Fibroblast of gingiva (primary cell): ENCODE results near the gene C1QL3.

Experiments used
- DNase-seq: peaks from one replicate; pipeline ENCODE4 v3.0.0-alpha.2; 2011; ENCODE audit warnings: low read depth

Gene C1QL3

DNA sequence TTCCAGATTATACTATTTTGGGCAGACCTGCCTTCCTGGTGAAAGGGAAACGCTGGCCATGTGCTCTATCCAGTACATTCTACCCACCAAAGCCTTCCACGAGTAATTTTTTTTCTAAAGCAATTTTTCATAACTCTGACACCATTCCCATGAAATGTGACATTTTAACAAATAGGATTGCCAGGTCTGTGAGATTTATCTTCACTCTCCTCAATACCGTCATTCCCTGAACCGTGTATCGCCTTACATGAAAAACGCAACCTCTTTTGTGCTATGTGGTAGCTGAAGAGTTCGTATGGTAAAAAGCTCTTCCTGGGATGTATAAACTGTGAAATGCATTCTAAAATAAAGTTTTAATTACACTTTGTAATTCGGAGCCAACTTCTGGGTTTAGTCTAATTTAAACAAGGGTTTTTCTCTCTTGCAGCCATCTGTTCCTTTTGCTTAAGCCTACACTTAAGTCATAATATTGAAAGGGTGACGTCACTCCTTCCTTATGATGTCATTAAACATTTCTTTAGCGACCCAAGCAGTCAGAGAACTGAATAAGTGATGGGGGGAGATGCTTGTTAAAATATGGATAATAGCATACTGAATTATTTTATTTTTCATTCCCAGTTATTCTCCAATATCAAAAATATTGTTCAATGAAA, 27.7 kb downstream of the C1QL3 start:
- DNase-seq, result no peak

DNA sequence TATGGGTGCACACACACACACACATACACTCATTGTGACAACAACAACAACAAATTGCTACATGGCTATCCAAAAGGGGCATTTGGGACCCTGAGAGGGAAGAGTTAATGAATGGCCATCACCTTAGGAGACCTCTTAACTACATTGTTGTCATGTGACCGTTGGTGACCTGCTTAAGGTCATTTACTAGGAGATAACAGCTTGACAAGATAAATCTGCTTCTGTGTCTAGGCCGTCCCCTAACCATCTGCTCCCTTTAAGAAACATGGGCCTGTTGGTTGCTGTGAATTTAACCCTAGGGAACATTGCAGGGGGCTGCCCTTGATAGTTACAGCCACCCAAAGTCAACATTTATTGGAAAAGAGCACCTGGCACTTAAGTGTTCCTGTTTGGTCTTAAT, 29.7 kb downstream of the C1QL3 start:
- no peak for DNase-seq

DNA sequence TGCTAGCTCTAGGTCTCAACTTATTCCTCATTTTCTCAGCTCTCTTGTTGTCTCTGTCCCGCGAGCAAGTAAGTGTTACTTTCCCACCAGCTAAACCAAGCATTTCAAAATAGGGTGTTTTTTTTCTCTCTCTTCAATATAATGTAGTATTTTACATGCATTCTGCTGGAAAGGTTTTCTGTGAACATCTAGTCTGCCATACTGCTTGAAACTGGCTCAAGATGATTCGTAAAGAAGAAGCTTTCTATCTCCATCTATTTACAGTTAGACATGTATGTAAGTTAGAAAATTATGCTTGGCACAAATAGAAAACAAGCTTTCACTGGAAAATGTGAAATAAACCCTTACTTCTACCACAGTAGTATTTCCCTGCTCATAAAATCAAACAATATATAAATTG, 31.2 kb downstream of the C1QL3 start:
- DNase-seq, result no peak

DNA sequence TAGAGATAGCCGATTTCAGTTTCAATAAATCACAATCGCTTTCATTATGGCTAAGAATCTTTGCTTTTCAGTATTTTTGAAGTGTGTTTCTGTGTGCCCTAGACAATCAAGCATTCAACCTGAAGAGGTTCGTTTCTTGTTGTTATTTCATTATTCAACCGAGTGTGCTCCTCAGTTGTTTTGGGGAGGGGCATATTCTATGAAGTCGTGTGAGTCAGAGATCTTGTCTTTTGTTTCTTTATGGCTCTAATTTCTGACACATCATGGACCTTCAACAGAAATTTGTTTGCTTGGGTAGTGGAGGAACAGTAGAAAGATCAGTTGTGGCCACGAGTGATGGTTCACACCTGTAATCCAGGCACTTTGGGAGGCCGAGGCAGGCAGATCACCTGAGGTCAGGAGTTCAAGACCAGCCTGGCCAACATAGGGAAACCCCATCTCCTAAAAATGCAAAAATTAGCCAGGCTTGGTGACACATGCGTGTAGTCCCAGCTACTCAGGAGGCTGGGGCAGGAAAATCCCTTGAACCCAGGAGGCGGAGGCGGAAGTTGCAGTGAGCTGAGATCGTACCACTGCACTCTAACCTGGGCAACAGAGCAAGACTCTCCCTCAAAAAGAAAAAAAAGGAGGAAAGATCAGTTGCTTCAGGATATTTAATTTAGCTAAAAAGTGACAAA, 38.3 kb downstream of the C1QL3 start:
- no peak for DNase-seq

DNA sequence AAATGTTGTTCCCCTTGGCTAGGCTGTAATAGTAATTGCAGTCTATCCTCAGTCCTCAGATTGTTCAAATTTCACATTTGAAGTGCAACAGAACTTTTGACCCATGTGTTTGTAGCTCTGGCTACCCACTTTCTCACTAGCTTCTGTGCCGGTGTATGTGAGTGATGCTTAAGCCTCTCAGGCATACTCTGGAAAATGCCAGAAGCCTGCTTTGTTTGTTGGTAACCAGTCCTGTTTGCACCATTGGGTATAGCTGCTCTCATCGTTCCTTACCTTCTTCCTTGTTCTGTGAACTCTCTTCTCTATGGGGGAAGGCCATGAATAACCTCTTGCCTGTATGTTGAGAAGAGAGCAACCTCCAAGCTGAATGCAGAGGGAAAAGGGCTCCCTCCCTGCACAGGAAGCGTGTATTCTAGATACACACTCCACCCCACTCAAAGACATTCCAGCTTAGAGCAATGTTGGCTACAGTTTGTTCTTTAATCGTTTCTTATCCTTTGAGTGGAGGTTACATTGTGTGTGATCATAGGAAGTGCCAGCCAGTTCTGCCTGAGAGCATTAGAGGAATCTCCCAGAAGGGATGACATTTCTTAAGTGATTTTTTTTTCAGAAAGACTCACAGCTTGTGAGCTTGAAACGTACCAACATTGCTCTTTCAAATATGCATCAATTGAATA, 40.5 kb downstream of the C1QL3 start:
- DNase-seq, result peak; percentile 8

DNA sequence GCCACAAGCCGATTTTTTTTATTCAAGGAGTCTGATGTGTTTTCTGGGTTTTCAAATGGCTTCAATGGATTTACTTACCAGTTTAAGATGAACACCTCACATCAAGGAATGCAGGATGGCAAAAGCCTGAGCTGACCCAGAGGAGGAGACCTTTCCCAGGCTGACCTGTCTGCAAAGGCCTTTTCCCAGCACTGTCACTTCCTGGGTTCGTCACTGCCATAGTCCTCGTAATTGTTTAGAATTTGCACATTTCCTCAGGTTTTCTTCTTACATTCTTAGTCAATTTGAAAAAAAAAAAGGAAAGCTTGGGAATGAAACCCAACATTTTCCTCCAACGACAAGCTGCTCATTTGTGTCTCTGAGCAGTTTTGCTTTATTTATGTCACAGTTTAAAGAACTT, 42.9 kb downstream of the C1QL3 start:
- DNase-seq, result no peak

DNA sequence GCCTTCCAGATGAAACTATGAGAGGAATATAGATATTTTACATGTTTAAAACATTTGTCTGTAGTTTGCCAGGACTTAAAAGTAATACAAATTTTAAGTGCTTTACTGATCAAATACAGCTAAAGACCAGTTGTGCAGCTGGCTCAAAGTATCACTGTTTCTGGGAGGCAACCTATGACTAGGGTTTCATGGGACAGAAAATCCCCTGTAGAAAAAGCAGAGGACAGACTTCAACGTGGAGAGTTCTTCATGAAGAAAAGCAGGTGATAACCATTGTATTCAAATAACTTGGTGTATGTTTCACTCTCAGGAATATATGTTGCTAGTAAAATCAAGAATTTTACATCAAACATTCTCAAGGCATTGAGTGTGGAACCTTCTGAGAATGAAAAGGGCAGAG, 43.9 kb downstream of the C1QL3 start:
- DNase-seq, result no peak

DNA sequence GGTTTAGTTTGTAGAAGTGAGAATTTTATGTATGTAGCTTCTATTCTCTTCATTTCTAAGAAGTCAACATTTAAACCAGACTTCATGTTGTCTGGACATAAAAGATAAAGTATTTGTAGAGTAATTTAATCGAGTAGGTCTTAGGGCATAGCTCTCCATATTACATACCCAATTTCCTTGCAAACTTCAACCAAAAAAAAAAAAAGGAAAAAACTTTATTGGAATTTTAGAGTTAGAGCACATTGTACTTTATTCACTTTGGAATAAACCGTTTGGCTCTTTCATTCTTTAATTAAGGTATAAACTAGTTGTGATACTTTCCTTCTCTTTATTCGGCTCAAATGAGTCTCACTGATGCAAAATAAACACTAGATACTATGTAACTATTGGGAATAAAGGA, 48.9 kb downstream of the C1QL3 start:
- no peak for DNase-seq

DNA sequence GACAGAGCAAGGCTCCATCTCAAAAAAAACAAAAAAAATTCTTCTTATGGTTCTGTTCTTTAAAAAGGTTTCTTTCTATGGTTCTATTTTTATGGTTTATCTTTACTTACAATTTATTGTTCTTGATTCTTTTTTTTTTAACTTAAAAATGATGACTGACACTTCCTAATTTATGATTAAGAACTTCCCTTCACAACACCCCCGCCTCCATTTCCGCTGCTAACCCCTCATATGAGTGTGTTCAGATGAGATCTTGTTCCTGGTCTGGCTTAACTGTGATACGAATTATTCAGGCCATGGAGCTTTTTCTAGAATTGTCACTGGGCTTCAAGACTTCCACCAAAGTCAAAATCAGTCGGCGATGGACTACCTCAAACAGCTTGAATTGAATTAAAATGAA, 50.9 kb downstream of the C1QL3 start:
- no peak for DNase-seq

DNA sequence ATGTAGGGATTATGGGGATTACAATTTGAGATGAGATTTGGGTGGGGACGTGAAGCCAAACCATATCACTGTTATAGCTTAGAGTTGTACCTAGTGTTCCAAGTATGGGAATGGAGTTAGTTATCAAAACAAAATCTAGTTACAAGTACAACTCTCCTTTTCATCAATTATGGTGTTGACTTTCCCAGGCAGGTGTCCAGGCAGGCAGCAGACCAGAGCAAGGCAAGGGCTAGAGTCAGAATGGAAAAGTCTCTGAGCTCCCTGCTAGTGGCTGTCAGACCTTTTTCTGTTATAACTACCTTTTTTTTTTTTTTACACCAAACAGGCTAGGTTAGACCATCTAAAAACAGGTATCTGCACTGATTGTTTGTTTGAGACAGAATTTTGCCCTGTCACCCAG, 55.7 kb downstream of the C1QL3 start:
- DNase-seq, result no peak
